GM12872 (cell line): ENCODE data around the gene SPATS2L.

Source experiments
- TF ChIP-seq, protein P1 (sequence below): IDR thresholded peaks from 3 replicates; pipeline ENCODE4 v1.5.1; 2011; ENCODE audit warnings: low read depth, mild to moderate bottlenecking, low read length, moderate library complexity; ENCODE audit not compliant: insufficient read depth

The SPATS2L gene

DNA sequence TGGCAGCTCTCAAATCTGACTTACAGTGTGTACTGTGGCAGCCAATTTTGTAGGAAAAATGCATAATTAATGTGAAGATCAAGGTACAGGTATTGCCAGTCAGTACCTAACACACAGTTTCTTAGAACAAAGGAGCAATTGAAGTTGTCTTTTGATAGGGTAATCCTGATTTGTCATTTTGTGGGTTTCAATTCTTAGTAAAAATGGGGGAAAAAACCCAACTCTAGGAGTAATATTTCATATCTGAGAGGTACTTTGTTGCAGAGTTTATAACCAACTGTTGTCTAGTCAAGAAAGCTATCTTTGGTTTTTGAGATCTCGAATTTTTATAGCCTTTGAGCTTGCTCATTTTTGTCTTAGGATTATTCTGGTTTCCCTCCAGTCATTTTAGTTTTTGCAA, 16.1 kb downstream of the SPATS2L start:
- TF ChIP-seq, protein P1, sequence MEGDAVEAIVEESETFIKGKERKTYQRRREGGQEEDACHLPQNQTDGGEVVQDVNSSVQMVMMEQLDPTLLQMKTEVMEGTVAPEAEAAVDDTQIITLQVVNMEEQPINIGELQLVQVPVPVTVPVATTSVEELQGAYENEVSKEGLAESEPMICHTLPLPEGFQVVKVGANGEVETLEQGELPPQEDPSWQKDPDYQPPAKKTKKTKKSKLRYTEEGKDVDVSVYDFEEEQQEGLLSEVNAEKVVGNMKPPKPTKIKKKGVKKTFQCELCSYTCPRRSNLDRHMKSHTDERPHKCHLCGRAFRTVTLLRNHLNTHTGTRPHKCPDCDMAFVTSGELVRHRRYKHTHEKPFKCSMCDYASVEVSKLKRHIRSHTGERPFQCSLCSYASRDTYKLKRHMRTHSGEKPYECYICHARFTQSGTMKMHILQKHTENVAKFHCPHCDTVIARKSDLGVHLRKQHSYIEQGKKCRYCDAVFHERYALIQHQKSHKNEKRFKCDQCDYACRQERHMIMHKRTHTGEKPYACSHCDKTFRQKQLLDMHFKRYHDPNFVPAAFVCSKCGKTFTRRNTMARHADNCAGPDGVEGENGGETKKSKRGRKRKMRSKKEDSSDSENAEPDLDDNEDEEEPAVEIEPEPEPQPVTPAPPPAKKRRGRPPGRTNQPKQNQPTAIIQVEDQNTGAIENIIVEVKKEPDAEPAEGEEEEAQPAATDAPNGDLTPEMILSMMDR, result no peak

DNA sequence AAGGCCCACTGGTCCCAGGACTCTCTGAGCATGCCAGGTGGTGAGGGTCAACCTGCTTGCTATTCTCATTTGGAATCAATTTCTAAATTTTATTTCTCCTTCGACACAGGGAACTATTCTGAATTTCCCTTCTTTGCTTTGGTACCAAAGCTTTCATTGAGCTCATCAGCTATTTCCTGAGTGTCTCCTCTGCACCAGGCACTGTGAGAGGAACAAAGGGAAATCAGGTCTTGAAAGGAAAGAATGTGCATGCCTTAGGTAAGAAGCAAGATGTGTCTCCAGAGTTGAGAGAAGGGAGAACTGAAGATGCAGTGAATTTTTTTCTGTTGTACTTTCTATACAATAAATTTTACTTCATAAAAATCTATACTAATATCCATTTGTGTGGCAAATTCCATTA, 17.9 kb downstream of the SPATS2L start:
- TF ChIP-seq, protein P1, result no peak

DNA sequence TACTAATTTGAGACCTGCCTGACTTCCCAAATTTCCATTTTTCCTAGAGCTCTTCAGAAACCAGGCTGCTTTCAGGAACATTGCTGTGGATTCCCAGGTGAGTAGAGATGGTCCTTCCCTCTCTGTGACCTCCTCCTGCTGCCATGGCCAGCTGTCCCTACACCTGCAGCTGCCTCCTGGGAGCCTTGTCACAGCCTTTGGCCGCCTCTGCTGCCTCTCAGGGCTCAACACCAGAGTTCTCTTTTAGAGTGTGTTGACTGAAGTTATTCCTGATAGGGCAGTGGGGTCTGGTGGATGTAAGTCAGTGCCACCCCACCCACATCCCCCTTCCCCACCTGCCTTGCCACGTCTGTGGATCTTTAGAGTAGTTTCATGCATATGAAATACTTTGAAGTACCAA, 22.9 kb downstream of the SPATS2L start:
- TF ChIP-seq, protein P1, result no peak

DNA sequence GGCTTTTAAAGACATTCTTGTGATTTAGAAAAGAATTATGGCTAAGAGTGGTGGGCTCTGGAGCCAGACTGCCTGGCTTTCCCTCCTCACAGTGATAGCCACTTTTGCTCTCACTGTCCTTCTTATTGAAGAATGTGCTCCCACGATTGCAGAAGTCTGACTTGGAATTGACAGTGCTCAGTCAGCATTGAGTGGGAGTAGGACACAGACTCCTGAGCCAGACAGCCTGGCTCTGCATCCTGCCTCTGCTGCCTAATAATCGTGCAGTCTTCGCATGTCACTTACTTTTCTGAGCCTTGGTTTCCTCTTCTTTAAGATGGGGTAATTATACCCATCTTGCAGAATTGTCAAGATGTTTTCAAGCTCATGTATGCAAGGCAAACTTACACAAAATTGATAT, 23.3 kb downstream of the SPATS2L start:
- TF ChIP-seq, protein P1, result no peak

DNA sequence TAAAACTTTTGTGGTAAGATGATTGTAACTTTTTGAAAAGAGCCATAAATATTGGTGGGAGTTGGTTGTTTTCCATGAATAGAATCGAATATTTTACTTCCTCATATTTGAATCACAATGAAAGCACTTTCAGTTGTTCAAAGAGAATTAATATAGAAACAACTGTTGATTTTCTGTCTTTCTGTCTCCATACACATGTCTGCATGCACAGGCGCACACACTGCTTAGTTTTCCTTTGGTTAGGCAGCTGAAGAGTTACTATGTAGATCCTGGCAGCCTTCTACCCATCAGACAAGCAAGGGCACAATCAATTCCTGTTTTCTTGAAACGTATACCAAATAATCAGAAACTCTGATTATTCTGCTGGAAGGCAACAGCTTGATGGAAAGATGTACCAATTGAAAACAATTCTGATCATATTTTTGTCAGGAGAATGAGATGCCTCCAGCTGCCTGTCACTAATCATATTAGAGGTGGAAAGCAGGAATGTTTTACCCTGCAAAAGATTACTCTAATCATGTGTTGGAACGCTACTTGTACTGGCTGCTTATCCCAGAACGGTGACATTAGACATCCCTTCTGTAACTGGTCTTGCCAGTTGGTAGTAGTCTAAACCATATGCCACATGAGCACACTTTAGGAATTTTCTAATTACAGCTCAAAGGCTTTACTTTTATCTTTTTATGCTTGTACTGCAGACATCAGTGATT, 24.0 kb downstream of the SPATS2L start:
- TF ChIP-seq, protein P1, result no peak

DNA sequence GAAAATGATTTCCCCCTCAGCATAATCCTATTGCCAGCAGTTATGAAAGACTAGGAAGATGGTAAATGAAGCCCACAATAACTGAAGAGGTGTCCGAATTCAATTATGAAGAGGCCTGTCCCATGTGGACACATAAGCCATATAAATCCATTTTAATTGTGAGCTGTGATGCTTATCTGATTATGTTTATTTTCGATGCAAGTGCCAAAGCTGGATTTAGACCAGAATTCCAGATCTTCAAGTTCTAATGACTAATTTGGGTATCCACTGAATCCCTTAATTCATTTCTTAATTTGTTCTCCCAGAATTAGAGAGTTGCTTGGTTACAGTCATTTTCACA, 24.5 kb downstream of the SPATS2L start:
- TF ChIP-seq, protein P1, result no peak

DNA sequence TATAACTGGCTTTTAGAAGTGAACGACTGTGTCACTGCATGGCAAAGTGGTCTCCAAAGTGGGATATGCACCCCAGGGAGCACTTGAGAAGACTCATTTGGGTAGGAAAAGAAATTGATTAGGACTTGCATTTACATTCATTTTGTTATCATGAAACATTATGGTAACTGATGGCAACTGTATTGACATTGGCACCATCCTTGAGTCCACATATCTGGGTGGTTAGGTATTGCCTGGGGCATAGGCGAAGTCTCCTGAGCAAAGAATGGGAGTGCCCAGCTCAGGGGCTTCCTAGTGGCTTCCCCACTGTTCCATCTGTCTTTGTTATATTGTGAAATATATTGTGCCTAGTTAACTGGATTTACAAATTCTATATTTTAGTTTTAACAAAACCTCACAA, 29.2 kb downstream of the SPATS2L start:
- TF ChIP-seq, protein P1, result no peak
